Motor neuron (in vitro differentiated cells): ENCODE results near the gene TRIM17. TPM values are rescaled to one million over a fixed set of nuclear protein-coding genes. Genes with fewer than 3 reads are reported as not detected.

Source experiments
- ATAC-seq, 8 experiments: fragments of 200-7000 bp; cut with Tn5 transposase; replicated peaks in 6 of 8; 2 replicates each; pipeline ENCODE4 v1.8.0; 2021; ENCODE audit warnings: mild to moderate bottlenecking in 8 of 8, moderate library complexity in 8 of 8
- H3K27ac ChIP-seq, 2 donors: fragments of 250-450 bp; sonication (Bioruptor Pico); 2 replicates each; pipeline ENCODE4 v1.9.0; 2021; ENCODE audit warnings: antibody characterized with exemption in 2 of 2, mild to moderate bottlenecking in 2 of 2, moderate library complexity in 1 of 2
- H3K4me1 ChIP-seq, 2 donors: fragments of 250-450 bp; sonication (Bioruptor Pico); replicated peaks in 1 of 2; 2 replicates each; pipeline ENCODE4 v1.6.1; 2021; ENCODE audit warnings: antibody characterized with exemption in 2 of 2, mild to moderate bottlenecking in 2 of 2, moderate library complexity in 1 of 2
- H3K4me3 ChIP-seq, 5 donors: fragments of 250-450 bp; sonication (Bioruptor Pico); 2 replicates each; pipeline ENCODE4 v1.9.0; 2021; ENCODE audit warnings: antibody characterized with exemption in 5 of 5, mild to moderate bottlenecking in 5 of 5, moderate library complexity in 4 of 5
- WGBS, 10 experiments: fragments of 450-650 bp; shearing (Covaris generic); methylation state at CpG; one replicate each; pipeline ENCODE4 v1.0.0; 2022; 5-methylcytosine and 5-hydroxymethylcytosine counted together
- in situ Hi-C, 9 experiments: fragments of 400-800 bp; cut with MboI; loops; one replicate each; pipeline ENCODE4 v1.15.0; 2021; ENCODE audit warnings: low sequenced_read_pairs in 9 of 9, low pct_unique_long_range_greater_than_20kb in 2 of 9; ENCODE audit not compliant: unreplicated experiment in 9 of 9
- total RNA-seq, 8 experiments: library from RNA; unstranded; fragments of 300-600 nt; gene quantifications; 2 replicates each; pipeline versions ENCODE4 v1.2.3 to v1.2.4, GENCODE V29; 2022

The TRIM17 gene
- total RNA-seq, 8 experiments from 2014 or later = 0.92 to 171 (median 3.4) TPM

- no peak for ATAC-seq
- no peak overlapping the region for H3K4me3 ChIP-seq
- no peak overlapping the region for H3K27ac ChIP-seq
- 40 to 85% (median 69%) methylated on average over 2 to 8 of the region's 26 CpGs; no CpG with 5 or more reads in 6 of the 10 experiments for WGBS, 10 experiments
- no peaks in the 10 kb centered on the region for H3K4me1 ChIP-seq
- in situ Hi-C loops = no loop called here
Measured at GRCh38 chr1:228361314-228362140, 55.1 kb downstream of the TRIM17 start.

- ATAC-seq = peak in 2 of 8 experiments; percentile 19 to 29
- H3K4me3 ChIP-seq = no peak overlapping the region
- 10 to 95% (median 71%) methylated on average over 2 to 7 of the region's 19 CpGs; no CpG with 5 or more reads in 6 of the 10 experiments for WGBS, 10 experiments
- in situ Hi-C loops = no loop called here
- no peaks in the 10 kb centered on the region for H3K4me1 ChIP-seq
- no peak overlapping the region for H3K27ac ChIP-seq
Measured at GRCh38 chr1:228360533-228361313, 55.9 kb downstream of the TRIM17 start.

- in situ Hi-C loops = no loop called here
- peak in 2 of 8 experiments; percentile 3 to 5 for ATAC-seq
- Histone ChIP-seq H3K4me3 (no peak overlapping the region), H3K27ac (no peak overlapping the region), H3K4me1 (no peaks in the 10 kb centered on the region)
- WGBS, 10 experiments = 30 to 94% (median 80%) methylated on average over 1 to 21 of the region's 45 CpGs; no CpG with 5 or more reads in 3 of the 10 experiments
Measured at GRCh38 chr1:228359613-228360532, 56.8 kb downstream of the TRIM17 start.

GRCh38 chr1:228358764-228359612 is 57.7 kb downstream of the TRIM17 start:
- WGBS, 10 experiments = 50 to 95% (median 73%) methylated on average over 1 to 16 of the region's 19 CpGs; no CpG with 5 or more reads in 5 of the 10 experiments
- Histone ChIP-seq H3K27ac (no peak overlapping the region), H3K4me3 (no peak overlapping the region), H3K4me1 (no peaks in the 10 kb centered on the region)
- in situ Hi-C loops = no loop called here
- no peak for ATAC-seq

- Histone ChIP-seq H3K4me3 (no peak overlapping the region), H3K4me1 (no peaks in the 10 kb centered on the region), H3K27ac (no peak overlapping the region)
- in situ Hi-C loops = no loop called here
- WGBS, 10 experiments = 40 to 100% (median 43%) methylated on average over 1 to 3 of the region's 4 CpGs; no CpG with 5 or more reads in 5 of the 10 experiments
- peak in 1 of 8 experiments; percentile 19 for ATAC-seq
Measured at GRCh38 chr1:228358039-228358763, 58.5 kb downstream of the TRIM17 start.

Other genes with a start within 250 kb of the TRIM17 start
- gene OBSCN, start 208.8 kb downstream of the TRIM17 start, total RNA-seq = 10 to 100 TPM in 6 of 8 experiments, 1 to 10 TPM in 2; 2.7 to 38.5 (median 16.2) TPM
- gene TRIM11, start 10.0 kb downstream of the TRIM17 start, total RNA-seq = 10 to 100 TPM; 13.8 to 62.2 (median 27.2) TPM
- gene RNF187, start 70.5 kb upstream of the TRIM17 start, total RNA-seq = 100 to 1,000 TPM in 3 of 8 experiments, 10 to 100 TPM in 5; 39.2 to 132 (median 87.0) TPM